GM18502 (cell line): ENCODE results near the gene GOLT1A.

ENCODE experiments used
- ATAC-seq: cut with Tn5 transposase; IDR thresholded peaks from one replicate; pipeline ENCODE4 v1.9.1; 2021; ENCODE audit warnings: mild to moderate bottlenecking; ENCODE audit not compliant: unreplicated experiment, poor library complexity

The GOLT1A gene, protein sequence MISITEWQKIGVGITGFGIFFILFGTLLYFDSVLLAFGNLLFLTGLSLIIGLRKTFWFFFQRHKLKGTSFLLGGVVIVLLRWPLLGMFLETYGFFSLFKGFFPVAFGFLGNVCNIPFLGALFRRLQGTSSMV

GRCh38 chr1:204213668-204214662, at the start of gene GOLT1A:
Gene GOLT1A, minus strand, starts transcription at chr1:204213988. Its CDS starts 82 bp downstream, at chr1:204213906.
- no peak for ATAC-seq

DNA sequence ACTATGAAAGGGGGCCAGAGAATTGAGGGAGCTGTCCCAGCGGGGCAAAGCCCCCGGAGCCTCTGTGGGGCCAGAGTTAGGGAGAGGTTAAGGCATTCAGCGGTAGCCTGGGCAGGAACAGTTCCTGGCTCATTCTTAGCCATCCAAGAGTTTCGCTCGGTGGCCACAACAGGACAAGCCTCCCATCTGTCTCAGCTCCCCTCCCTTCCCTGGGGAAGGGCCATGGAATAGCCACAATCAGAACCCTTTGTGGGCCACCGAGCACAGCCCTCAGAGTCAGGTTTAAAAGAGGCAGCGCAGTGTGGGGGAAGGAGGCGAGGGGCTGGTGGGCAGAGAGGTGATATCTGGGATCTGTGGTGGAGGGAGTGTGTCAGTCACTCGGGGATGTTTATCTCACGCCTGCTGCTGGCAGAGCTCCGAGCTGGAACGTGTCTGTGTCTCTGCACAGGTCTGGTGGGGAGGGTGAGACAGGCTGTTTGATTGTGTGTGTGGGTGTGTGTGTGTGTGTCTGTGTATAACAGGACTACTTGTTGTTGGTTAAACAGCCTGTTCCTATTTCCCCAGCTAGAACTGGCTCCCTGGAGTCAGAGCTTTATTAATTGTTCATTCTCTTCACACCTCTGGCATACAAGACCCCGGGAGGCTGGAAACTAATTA, 49.6 kb upstream of the GOLT1A start:
- ATAC-seq: no peak

DNA sequence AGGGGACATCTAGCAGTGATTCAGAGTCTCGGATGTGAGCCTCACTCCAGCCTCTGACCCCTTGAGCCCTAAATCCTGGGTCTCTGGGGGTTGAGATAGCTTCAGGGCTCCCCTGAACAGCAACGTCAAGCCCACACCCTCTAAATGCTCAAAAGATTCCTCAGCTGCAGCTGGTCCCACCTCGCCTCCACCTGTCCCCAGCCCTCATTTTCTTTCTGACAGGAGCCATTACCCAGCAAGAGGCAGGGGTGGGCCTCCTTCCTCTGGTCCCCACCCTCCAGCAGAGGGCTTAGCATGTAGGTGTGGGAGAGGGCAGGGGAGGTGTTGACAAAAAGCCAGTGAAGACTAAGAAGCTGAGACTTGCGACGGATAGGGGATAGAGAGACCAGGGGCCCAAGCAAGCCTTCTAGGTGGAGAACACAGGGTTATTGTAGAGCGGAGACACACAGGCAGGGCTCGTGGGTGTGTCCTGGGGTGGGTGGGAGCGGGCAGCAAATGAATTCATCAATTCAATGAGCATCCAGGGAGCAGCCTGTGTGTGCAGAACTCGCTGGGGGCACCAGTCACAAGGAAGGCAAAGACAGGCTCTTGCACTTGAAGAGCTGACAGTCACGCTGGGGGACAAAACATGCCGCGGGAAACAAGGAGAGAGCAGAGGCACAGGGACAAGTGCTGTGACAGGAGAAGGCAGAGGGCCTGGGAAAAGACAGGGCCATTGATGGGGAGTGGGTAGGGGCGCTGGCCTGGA, 48.9 kb upstream of the GOLT1A start:
- ATAC-seq: no peak

DNA sequence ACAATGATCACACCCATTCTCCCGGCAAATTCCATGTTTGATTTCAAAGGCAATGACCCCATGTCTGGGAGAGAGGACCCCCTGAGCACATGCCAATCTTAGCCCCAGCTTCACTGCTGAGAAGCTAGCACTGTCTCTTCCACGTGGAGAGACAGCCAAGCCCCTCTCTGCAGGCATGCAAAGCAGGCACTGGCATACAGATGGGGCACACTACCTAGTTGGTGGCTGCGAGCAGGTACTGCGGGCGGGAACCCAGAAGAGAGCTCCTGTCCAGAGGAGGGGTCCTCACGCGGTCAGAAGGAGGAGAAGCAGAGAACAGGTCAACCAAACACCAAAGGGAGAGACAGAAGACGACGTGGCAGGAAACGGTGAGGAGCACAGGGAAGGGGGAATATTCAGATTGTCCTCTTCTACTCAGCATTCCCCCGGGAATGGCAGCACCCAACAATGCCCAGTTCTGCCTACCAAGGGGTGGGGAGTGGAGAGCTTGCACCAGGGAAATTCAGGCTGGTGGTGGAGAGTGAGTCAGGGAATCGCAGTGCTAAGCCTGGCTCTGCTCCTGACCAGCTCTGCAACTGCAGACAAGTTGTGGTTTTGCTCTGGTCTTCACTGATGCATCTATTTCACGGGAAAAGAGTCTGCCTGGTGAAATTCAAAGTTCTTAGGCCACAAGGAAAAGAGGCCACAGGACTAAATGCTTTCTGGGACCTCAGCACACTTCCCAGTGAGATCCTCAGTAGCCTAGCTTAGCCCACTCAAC, 48.1 kb upstream of the GOLT1A start:
- ATAC-seq: no peak

DNA sequence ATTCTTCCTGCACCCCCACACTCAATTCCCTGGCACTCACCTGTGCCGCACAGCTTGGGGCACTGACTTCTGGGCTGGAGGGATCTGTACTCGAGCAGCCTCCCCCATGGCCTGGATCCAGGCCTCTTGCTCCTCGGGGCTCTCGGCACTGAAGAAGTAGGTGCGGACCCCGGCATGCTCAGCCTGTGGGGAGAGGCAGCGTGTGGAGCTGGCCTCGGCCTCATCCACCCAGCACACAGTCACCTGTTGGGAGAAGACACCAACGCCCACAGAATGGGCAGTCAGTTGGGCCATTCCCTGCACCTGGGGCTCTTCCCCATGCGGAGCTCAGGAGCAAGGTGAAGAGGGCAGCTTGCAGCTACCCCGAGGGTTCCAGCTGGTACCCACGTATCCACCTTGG, 47.5 kb upstream of the GOLT1A start:
- ATAC-seq: no peak

DNA sequence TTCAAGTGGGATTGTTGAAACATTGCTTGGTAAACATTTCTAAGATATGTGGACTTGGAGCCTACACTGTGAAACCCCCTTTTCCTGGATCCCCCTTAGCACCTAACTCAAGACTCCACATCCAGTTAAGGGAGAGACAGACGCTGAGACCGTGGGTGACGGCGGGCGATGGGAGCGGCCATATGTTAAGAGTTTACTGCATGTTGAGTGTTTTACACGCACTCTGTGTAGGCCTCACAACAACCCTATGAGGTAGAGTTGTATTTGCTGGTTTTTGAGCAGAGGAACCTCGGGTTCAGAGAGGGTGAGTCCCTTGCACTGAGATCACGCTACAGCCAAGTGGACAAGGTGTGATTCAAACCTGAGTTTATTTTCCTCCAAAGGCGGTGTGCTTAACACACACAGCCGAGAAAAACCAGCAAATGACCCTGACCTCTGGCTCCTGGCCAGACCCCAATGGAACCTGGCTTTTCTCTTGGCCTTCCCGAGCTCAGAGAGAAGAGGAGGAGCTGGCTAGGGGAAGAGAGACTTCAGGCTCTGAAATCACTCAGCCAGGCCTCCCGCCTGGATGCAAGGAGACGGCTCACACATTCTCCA, 46.9 kb upstream of the GOLT1A start:
- no peak for ATAC-seq

DNA sequence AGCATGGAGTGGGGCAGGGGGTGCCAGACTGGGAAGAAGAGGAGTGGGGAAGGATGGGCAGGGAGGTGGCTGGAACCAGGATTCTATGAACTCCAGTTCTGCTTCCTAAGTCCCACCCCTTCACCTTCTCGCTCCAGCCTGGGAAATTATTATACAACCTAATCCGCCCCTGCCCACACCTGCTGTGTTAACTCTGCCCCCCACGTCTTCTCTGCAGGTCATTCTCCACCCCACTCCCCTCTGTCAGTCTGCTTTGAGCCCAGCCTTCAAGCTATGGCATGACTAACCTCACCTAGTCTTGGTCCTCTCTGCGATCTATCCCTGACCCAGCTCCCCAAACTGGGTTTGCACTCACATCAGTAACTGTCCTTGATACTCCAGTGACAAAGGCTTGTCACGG, 46.0 kb upstream of the GOLT1A start:
- no peak for ATAC-seq

GRCh38 chr1:204259196-204259595, 45.4 kb upstream of the GOLT1A start:
- no peak for ATAC-seq

GRCh38 chr1:204258213-204259115, 44.7 kb upstream of the GOLT1A start:
- ATAC-seq: no peak

- no peak for ATAC-seq
These were observed 43.7 kb upstream of the GOLT1A start for GRCh38 chr1:204257446-204257845.

GRCh38 chr1:204256531-204256930, 42.7 kb upstream of the GOLT1A start:
- ATAC-seq: no peak

- ATAC-seq: no peak
These were observed 42.2 kb upstream of the GOLT1A start for GRCh38 chr1:204255966-204256365.

DNA sequence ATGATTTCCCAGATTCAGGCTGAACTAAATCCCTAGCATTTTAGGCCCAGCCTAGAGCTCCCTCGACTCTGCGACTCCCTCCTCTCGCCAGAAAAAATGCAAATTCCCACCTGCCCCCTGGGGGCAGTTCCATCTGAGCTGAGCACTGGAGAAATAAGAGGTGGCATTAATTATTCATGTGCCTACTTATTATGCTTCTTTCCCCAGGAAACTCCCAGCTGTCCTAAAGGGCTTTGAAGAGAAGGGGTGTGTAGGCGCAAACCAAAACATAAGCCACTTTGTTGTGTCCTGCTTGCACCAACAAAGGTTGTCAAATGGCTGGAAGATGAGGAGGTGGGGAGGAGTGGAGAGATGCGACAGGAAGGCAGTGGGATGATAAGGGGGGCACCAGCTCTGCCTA, 41.4 kb upstream of the GOLT1A start:
- no peak for ATAC-seq

DNA sequence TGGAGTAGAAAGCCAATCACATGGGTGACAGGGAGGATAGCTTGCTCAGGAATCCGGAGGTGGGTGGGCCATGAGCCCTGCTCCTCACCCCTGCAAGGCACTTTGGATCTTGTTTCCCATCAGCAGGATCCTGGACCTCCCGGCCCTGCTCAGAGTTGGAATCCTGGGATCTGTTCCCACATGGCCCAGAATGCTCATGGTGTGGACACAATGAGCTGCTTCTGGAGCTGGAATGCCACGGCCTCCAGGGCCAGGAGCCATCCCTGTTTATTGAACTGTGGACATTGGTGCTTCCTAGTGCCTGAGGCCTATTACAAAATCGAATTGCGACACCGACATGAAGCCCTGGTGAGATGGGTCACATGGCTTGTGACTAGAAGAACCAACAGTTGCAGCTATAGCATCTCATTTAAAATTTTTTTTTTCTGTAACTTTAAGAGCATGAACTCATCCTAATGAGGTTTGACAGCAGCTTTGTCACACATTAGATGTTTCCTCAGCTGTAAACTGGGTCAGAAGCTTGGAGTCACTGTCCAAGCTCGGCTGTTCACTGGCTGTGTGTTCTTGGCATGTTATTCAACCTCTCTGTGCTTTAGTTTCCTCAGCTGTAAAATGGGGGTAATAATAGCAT, 40.4 kb upstream of the GOLT1A start:
- no peak for ATAC-seq

DNA sequence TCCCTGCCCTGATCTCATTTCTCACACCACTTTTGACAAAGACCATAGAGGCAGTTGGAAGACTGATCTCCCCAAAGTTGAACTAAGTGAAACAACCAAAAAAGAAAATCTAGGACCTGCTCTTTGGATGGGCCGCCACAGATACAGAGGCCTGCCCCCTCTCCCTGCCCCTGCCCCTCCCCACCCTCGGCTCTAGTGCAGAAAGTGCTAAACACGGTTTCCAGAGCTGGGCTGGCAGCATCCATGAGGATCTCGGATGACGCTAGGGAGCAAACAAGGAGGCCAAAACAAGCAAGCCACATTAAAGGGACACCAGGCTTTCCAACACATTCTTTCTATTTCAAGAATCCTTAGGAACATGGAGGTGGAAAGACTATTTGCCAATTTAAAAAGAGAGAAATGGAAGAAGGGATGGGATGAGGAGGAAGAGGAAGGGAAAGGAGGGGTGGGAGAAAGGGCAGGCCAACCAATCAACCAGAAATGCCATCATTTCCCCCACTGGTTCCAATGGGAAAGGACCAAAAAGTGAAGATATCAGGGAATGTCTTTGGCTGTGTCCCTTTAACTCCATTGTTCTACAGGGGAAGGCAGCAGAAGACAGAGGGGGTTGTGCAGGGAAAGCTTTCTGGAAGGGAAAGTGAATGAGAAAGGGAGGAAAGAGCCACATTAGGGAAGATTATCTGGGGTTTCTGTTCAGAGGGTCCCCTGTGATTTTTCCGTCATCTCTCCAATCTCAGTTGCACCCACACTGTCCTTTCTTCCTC, 38.3 kb upstream of the GOLT1A start:
- no peak for ATAC-seq

- no peak for ATAC-seq
These were observed 37.5 kb upstream of the GOLT1A start for GRCh38 chr1:204251286-204251685.

GRCh38 chr1:204250428-204251030, 36.7 kb upstream of the GOLT1A start:
- no peak for ATAC-seq
